GM10248 (cell line): Measurements from ENCODE around the gene RPL9.
"Not testable (repeated sequence)": the region's sequence is repeated elsewhere in the genome, so short reads cannot be mapped to it uniquely, and the experiment has no call there.

ENCODE experiments used
- CTCF ChIA-PET: fragments of 300-600 bp; sonication (Branson Sonifier 250); formaldehyde crosslinking; extraction: SDS; loops from one replicate; lab custom pipeline; 2021; ENCODE audit warnings: antibody characterized with exemption; lab: Yijun Ruan, JAX
- POLR2A ChIA-PET: fragments of 350-650 bp; sonication (Branson Sonifier 250); formaldehyde crosslinking; extraction: SDS; loops from one replicate; lab custom pipeline; 2020; ENCODE audit warnings: antibody characterized with exemption; lab: Yijun Ruan, JAX
- DNase-seq: peaks from one replicate; pipeline ENCODE4 v3.0.0; 2012; ENCODE audit errors: extremely low spot score
- CTCF ChIP-seq: IDR thresholded peaks from 2 replicates; pipeline ENCODE4 v1.5.1; 2012; ENCODE audit warnings: mild to moderate bottlenecking, low read depth; ENCODE audit errors: extremely low read depth, missing control alignments, control extremely low read depth

RPL9 gene

GRCh38 chr4:39433878-39434492 is 24.7 kb downstream of the RPL9 start:
- POLR2A ChIA-PET: no interaction called here
- no peak for TF ChIP-seq CTCF
- no peak for DNase-seq

GRCh38 chr4:39429476-39430334 is 29.0 kb downstream of the RPL9 start:
- DNase-seq: no peak
- POLR2A ChIA-PET: no interaction called here
- no peak for TF ChIP-seq CTCF
- CTCF ChIA-PET: interaction anchor here (0.7 to 1.5 kb wide), 4 partner anchors 7 to 29 kb away, joined by 3 to 7 read pairs (median 3); no protein-coding TSS in a partner anchor

More at GRCh38 chr4:39433878-39434492, 24.7 kb downstream of the RPL9 start:
- CTCF ChIA-PET: no interaction called here

GRCh38 chr4:39427520-39428114 is 31.1 kb downstream of the RPL9 start:
- POLR2A ChIA-PET: interaction anchor here (0.7 kb wide), 1 partner anchor 8 kb away, joined by 3 read pairs; no protein-coding TSS in a partner anchor

GRCh38 chr4:39426728-39427127 is 32.0 kb downstream of the RPL9 start:
- POLR2A ChIA-PET: no interaction called here
- no peak for DNase-seq
- CTCF ChIA-PET: interaction anchor here (1.5 to 1.9 kb wide), 2 partner anchors 10 to 12 kb away, joined by 4 to 8 read pairs; no protein-coding TSS in a partner anchor
- no peak for TF ChIP-seq CTCF

More at GRCh38 chr4:39427520-39428114, 31.1 kb downstream of the RPL9 start:
- CTCF ChIA-PET: interaction anchor here (0.8 to 1.9 kb wide), 5 partner anchors 8 to 14 kb away, joined by 3 to 8 read pairs (median 4); no protein-coding TSS in a partner anchor
- no peak for TF ChIP-seq CTCF
- DNase-seq: no peak

GRCh38 chr4:39425297-39425696 is 33.4 kb downstream of the RPL9 start:
- CTCF ChIA-PET, POLR2A ChIA-PET, DNase-seq: not testable (repeated sequence)

- DNase-seq: no peak
- CTCF ChIA-PET: interaction anchor here (1.0 to 2.4 kb wide), 3 partner anchors 8 to 14 kb away, joined by 3 to 7 read pairs (median 6); no protein-coding TSS in a partner anchor
- POLR2A ChIA-PET: no interaction called here
- TF ChIP-seq CTCF: no peak
These were observed 36.5 kb downstream of the RPL9 start for GRCh38 chr4:39422247-39422646.
